WTC11 (cell line): Measurements from ENCODE around the gene WNK3. TPM values are rescaled to one million over a fixed set of nuclear protein-coding genes. Genes with fewer than 3 reads are reported as not detected.

Experiments
- ATAC-seq: fragments of 200-7000 bp; cut with Tn5 transposase; 2 replicates; pipeline ENCODE4 v1.10.0; 2021; ENCODE audit warnings: mild to moderate bottlenecking, moderate library complexity
- CTCF ChIA-PET: fragments of 300-600 bp; sonication (Branson Sonifier 250); formaldehyde crosslinking; loops from one replicate; lab custom pipeline; 2021; ENCODE audit warnings: antibody characterized with exemption; lab: Charles Lee
- POLR2A ChIA-PET: fragments of 350-600 bp; sonication (Branson Sonifier 250); formaldehyde crosslinking; loops from one replicate; lab custom pipeline; 2021; ENCODE audit warnings: antibody characterized with exemption; lab: Charles Lee
- DNase-seq: peaks from one replicate; pipeline ENCODE4 v3.0.0; 2021; ENCODE audit warnings: low spot score
- H3K27ac Mint-ChIP-seq: 2 replicates; pipeline ENCODE4 v1.8.0; 2021; ENCODE audit warnings: mixed read lengths
- H3K27me3 Mint-ChIP-seq: 2 replicates; pipeline ENCODE4 v1.8.0; 2021; ENCODE audit warnings: low read depth, mild to moderate bottlenecking, moderate library complexity, mixed read lengths
- H3K36me3 Mint-ChIP-seq: 2 replicates; pipeline ENCODE4 v1.8.0; 2021; ENCODE audit warnings: mixed read lengths
- H3K4me1 Mint-ChIP-seq: 2 replicates; pipeline ENCODE4 v1.8.0; 2022; ENCODE audit warnings: mixed read lengths
- H3K4me3 Mint-ChIP-seq: 2 replicates; pipeline ENCODE4 v1.8.0; 2021; ENCODE audit warnings: mild to moderate bottlenecking, moderate library complexity, mixed read lengths
- H3K9me3 Mint-ChIP-seq: 2 replicates; pipeline ENCODE4 v1.8.0; 2021; ENCODE audit warnings: mixed read lengths
- CREB1 ChIP-seq: sonication (generic); formaldehyde crosslinking; IDR thresholded peaks from 2 replicates; pipeline ENCODE4 v1.8.0; 2023; ENCODE audit warnings: mild to moderate bottlenecking, missing genetic modification reagents
- ELF4 ChIP-seq: sonication (generic); formaldehyde crosslinking; IDR thresholded peaks from 2 replicates; pipeline ENCODE4 v1.8.1; 2022; ENCODE audit warnings: low read depth, mild to moderate bottlenecking, moderate library complexity, missing genetic modification reagents
- FOXK1 ChIP-seq: sonication (generic); formaldehyde crosslinking; IDR thresholded peaks from 2 replicates; pipeline ENCODE4 v1.8.0; 2022; ENCODE audit warnings: mild to moderate bottlenecking, moderate library complexity, missing genetic modification reagents
- GRHL2 ChIP-seq: fragments of 250-450 bp; sonication (Bioruptor Pico); IDR thresholded peaks from 2 replicates; pipeline ENCODE4 v1.8.0; 2022; ENCODE audit warnings: mild to moderate bottlenecking, moderate library complexity; ENCODE audit not compliant: insufficient replicate concordance, severe bottlenecking
- MYBL2 ChIP-seq: sonication (generic); formaldehyde crosslinking; IDR thresholded peaks from 2 replicates; pipeline ENCODE4 v1.8.1; 2023; ENCODE audit warnings: mild to moderate bottlenecking, moderate library complexity, missing genetic modification reagents
- NR1H2 ChIP-seq: sonication (generic); formaldehyde crosslinking; IDR thresholded peaks from 2 replicates; pipeline ENCODE4 v1.9.0; 2021; ENCODE audit warnings: mild to moderate bottlenecking, moderate library complexity, missing genetic modification reagents
- RELA ChIP-seq: sonication (generic); formaldehyde crosslinking; IDR thresholded peaks from 2 replicates; pipeline ENCODE4 v1.8.1; 2022; ENCODE audit warnings: missing genetic modification reagents, mild to moderate bottlenecking, borderline replicate concordance
- SMAD3 ChIP-seq: sonication (generic); formaldehyde crosslinking; IDR thresholded peaks from 2 replicates; pipeline ENCODE4 v1.8.0; 2022; ENCODE audit warnings: missing genetic modification reagents, mild to moderate bottlenecking, borderline replicate concordance
- SOX15 ChIP-seq: fragments of 250-450 bp; sonication (Bioruptor Pico); IDR thresholded peaks from 2 replicates; pipeline ENCODE4 v1.9.0; 2021; ENCODE audit warnings: mild to moderate bottlenecking
- TEAD4 ChIP-seq: sonication (generic); formaldehyde crosslinking; IDR thresholded peaks from 2 replicates; pipeline ENCODE4 v1.8.0; 2022; ENCODE audit warnings: mild to moderate bottlenecking, missing genetic modification reagents
- ZBTB21 ChIP-seq: sonication (generic); formaldehyde crosslinking; IDR thresholded peaks from 2 replicates; pipeline ENCODE4 v1.8.1; 2023; ENCODE audit warnings: mild to moderate bottlenecking, missing genetic modification reagents, borderline replicate concordance
- ZNF121 ChIP-seq: sonication (generic); formaldehyde crosslinking; IDR thresholded peaks from 2 replicates; pipeline ENCODE4 v1.8.0; 2023; ENCODE audit warnings: missing genetic modification reagents
- ZNF138 ChIP-seq: sonication (generic); formaldehyde crosslinking; conservative IDR thresholded peaks from 2 replicates; pipeline ENCODE4 v1.8.1; 2022; ENCODE audit warnings: mild to moderate bottlenecking, moderate library complexity, missing genetic modification reagents
- ZNF219 ChIP-seq: sonication (generic); formaldehyde crosslinking; IDR thresholded peaks from 2 replicates; pipeline ENCODE4 v1.8.0; 2023; ENCODE audit warnings: missing genetic modification reagents, mild to moderate bottlenecking, borderline replicate concordance
- ZNF263 ChIP-seq: sonication (generic); formaldehyde crosslinking; IDR thresholded peaks from 2 replicates; pipeline ENCODE4 v1.8.1; 2022; ENCODE audit warnings: low read depth, mild to moderate bottlenecking, moderate library complexity, missing genetic modification reagents
- ZNF416 ChIP-seq: fragments of 250-450 bp; sonication (Bioruptor Pico); IDR thresholded peaks from 2 replicates; pipeline ENCODE4 v1.9.0; 2021; ENCODE audit warnings: mild to moderate bottlenecking, inconsistent platforms
- total RNA-seq: library from RNA; stranded (reverse); gene quantifications from 3 replicates; pipeline ENCODE4 v1.2.3, GENCODE V29; 2021
- TF ChIP-seq, protein P1 (sequence below): fragments of 250-450 bp; sonication (Bioruptor Pico); conservative IDR thresholded peaks from 2 replicates; pipeline ENCODE4 v1.9.0; 2021; ENCODE audit warnings: mild to moderate bottlenecking
- TF ChIP-seq, protein P2 (sequence below): sonication (generic); formaldehyde crosslinking; IDR thresholded peaks from 2 replicates; pipeline ENCODE4 v1.8.1; 2022; ENCODE audit warnings: mild to moderate bottlenecking, missing genetic modification reagents, moderate library complexity, borderline replicate concordance
- TF ChIP-seq, protein P3 (sequence below): sonication (generic); formaldehyde crosslinking; IDR thresholded peaks from 2 replicates; pipeline ENCODE4 v1.8.0; 2022; ENCODE audit warnings: mild to moderate bottlenecking, missing genetic modification reagents
- TF ChIP-seq, protein P4 (sequence below): fragments of 250-450 bp; sonication (Bioruptor Pico); IDR thresholded peaks from 2 replicates; pipeline ENCODE4 v1.8.0; 2021; ENCODE audit warnings: mild to moderate bottlenecking
- TF ChIP-seq, protein P5 (sequence below): sonication (generic); formaldehyde crosslinking; IDR thresholded peaks from 2 replicates; pipeline ENCODE4 v1.8.1; 2023; ENCODE audit warnings: mild to moderate bottlenecking, missing genetic modification reagents
- TF ChIP-seq, protein P6 (sequence below): sonication (generic); formaldehyde crosslinking; IDR thresholded peaks from 2 replicates; pipeline ENCODE4 v1.8.1; 2023; ENCODE audit warnings: mild to moderate bottlenecking, missing genetic modification reagents, moderate library complexity
- TF ChIP-seq, protein P7 (sequence below): sonication (generic); formaldehyde crosslinking; IDR thresholded peaks from 2 replicates; pipeline ENCODE4 v1.8.0; 2022; ENCODE audit warnings: mild to moderate bottlenecking, missing genetic modification reagents
- TF ChIP-seq, protein P8 (sequence below): sonication (generic); formaldehyde crosslinking; conservative IDR thresholded peaks from 2 replicates; pipeline ENCODE4 v1.8.1; 2023; ENCODE audit warnings: mild to moderate bottlenecking, low read depth, missing genetic modification reagents, moderate library complexity

Gene WNK3
- total RNA-seq, 1 experiment from 2014 or later: 27.5 TPM

DNA sequence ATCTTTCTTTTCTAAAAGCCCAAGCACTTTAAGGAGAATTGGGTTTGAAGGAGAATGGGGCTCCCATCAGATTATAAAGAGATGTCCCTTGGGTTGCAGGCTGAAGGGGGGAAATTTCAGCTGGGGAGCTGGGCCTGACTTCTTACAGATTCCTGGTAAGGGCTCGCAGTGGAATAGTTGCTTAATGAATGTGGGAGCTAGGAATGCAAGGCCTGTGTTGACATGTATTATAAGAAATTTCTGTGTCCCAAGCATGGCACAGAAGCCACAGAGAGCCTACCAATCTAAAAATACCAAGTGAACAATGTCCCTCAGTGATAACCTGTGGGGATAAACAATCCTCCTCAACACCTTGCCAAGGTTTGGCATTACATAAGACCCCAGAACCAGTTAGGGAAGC, 39.3 kb upstream of the WNK3 start:
- CTCF ChIA-PET: interaction anchor here (0.6 kb wide), 1 partner anchor 71 kb away, joined by 3 read pairs; no protein-coding TSS in a partner anchor
- POLR2A ChIA-PET: interaction anchor here (0.7 kb wide), 1 partner anchor 94 kb away, joined by 3 read pairs; no protein-coding TSS in a partner anchor
- Mint-ChIP-seq H3K4me1 (peaks cover 12% of the 10 kb centered on the region), H3K9me3 (no peaks in the 10 kb centered on the region), H3K27me3 (no peaks in the 10 kb centered on the region), H3K4me3 (no peak overlapping the region), H3K27ac (no peak overlapping the region), H3K36me3 (no peaks in the 10 kb centered on the region)
- TF ChIP-seq ZNF138: no peak
- TF ChIP-seq ZNF219: no peak
- TF ChIP-seq, protein P1, sequence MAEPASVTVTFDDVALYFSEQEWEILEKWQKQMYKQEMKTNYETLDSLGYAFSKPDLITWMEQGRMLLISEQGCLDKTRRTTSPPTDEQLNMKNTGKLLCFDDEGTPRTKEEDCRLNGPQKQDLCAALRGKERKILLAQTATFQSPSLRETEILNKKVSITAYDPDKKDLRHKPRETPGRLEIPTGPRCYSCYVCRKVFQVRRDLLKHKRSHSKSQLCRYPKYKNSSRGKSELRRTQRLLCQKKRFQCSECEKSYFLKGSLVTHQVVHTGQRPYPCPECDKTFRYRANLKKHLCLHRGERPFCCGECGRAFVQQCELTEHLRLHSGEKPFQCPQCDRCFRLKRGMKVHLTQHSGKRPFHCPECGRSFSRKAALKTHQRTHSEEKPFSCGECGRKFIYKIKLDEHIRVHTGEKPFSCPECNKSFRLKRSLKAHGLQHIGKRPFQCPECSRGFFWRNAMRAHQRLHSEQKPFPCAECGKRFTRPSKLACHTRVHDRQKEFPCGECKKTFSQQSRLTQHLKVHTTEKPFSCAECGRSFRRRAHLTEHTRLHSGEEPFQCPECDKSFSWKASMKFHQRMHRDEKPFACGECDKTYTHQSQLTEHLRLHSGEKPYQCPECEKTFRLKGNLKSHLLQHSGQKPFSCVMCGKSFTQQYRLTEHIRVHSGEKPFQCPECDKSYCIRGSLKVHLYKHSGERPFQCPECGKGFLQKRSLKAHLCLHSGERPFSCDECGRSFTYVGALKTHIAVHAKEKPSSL (CRISPR knock-in tag): no peak
- TF ChIP-seq, protein P2, sequence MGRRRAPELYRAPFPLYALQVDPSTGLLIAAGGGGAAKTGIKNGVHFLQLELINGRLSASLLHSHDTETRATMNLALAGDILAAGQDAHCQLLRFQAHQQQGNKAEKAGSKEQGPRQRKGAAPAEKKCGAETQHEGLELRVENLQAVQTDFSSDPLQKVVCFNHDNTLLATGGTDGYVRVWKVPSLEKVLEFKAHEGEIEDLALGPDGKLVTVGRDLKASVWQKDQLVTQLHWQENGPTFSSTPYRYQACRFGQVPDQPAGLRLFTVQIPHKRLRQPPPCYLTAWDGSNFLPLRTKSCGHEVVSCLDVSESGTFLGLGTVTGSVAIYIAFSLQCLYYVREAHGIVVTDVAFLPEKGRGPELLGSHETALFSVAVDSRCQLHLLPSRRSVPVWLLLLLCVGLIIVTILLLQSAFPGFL (CRISPR knock-in tag): no peak
- TF ChIP-seq NR1H2: no peak
- no peak for TF ChIP-seq CREB1 (CRISPR knock-in tag)
- TF ChIP-seq ZNF416 (CRISPR knock-in tag): no peak
- TF ChIP-seq ZNF263 (CRISPR knock-in tag): no peak
- no peak for TF ChIP-seq SOX15
- ATAC-seq (no peak), DNase-seq (no peak)

DNA sequence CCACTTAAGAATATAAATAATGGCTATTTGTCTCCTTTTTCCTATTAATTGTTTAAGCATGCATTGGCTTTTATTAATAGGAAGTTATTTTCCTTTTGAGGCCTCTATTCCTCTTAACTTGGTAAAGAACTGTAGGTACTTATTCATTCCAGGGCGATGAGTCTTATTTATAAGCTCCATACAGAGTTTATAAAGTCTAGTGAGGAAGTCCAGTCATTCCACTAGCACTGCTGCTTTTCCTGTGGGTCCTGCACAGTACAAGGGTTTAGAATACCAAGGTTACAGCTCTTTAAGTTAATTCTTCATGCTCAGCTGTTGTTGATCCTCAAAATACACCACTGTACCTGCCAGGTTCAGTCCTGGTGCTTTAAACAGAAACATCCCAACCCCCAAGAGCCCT, 28.5 kb upstream of the WNK3 start:
- ChIA-PET POLR2A (no interaction called here), CTCF (interaction anchor here (0.7 kb wide), 1 partner anchor 628 kb away, joined by 3 read pairs; no protein-coding TSS in a partner anchor)
- no peak overlapping the region for H3K27ac Mint-ChIP-seq
- no peak for ATAC-seq
- DNase-seq: no peak
- H3K4me3 Mint-ChIP-seq: no peak overlapping the region
- peaks cover 31% of the 10 kb centered on the region for H3K4me1 Mint-ChIP-seq
- no peaks in the 10 kb centered on the region for H3K9me3 Mint-ChIP-seq
- no peaks in the 10 kb centered on the region for H3K27me3 Mint-ChIP-seq
- no peaks in the 10 kb centered on the region for H3K36me3 Mint-ChIP-seq
- TF ChIP-seq, protein P3, sequence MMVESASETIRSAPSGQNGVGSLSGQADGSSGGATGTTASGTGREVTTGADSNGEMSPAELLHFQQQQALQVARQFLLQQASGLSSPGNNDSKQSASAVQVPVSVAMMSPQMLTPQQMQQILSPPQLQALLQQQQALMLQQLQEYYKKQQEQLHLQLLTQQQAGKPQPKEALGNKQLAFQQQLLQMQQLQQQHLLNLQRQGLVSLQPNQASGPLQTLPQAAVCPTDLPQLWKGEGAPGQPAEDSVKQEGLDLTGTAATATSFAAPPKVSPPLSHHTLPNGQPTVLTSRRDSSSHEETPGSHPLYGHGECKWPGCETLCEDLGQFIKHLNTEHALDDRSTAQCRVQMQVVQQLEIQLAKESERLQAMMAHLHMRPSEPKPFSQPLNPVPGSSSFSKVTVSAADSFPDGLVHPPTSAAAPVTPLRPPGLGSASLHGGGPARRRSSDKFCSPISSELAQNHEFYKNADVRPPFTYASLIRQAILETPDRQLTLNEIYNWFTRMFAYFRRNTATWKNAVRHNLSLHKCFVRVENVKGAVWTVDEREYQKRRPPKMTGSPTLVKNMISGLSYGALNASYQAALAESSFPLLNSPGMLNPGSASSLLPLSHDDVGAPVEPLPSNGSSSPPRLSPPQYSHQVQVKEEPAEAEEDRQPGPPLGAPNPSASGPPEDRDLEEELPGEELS (CRISPR knock-in tag): no peak
- TF ChIP-seq ELF4 (CRISPR knock-in tag): no peak
- TF ChIP-seq, protein P4, sequence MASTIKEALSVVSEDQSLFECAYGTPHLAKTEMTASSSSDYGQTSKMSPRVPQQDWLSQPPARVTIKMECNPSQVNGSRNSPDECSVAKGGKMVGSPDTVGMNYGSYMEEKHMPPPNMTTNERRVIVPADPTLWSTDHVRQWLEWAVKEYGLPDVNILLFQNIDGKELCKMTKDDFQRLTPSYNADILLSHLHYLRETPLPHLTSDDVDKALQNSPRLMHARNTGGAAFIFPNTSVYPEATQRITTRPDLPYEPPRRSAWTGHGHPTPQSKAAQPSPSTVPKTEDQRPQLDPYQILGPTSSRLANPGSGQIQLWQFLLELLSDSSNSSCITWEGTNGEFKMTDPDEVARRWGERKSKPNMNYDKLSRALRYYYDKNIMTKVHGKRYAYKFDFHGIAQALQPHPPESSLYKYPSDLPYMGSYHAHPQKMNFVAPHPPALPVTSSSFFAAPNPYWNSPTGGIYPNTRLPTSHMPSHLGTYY (CRISPR knock-in tag): no peak
- TF ChIP-seq, protein P5, sequence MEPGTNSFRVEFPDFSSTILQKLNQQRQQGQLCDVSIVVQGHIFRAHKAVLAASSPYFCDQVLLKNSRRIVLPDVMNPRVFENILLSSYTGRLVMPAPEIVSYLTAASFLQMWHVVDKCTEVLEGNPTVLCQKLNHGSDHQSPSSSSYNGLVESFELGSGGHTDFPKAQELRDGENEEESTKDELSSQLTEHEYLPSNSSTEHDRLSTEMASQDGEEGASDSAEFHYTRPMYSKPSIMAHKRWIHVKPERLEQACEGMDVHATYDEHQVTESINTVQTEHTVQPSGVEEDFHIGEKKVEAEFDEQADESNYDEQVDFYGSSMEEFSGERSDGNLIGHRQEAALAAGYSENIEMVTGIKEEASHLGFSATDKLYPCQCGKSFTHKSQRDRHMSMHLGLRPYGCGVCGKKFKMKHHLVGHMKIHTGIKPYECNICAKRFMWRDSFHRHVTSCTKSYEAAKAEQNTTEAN (CRISPR knock-in tag): no peak
- no peak for TF ChIP-seq FOXK1 (CRISPR knock-in tag)
- TF ChIP-seq, protein P6, sequence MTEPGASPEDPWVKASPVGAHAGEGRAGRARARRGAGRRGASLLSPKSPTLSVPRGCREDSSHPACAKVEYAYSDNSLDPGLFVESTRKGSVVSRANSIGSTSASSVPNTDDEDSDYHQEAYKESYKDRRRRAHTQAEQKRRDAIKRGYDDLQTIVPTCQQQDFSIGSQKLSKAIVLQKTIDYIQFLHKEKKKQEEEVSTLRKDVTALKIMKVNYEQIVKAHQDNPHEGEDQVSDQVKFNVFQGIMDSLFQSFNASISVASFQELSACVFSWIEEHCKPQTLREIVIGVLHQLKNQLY: no peak
- TF ChIP-seq, protein P7, sequence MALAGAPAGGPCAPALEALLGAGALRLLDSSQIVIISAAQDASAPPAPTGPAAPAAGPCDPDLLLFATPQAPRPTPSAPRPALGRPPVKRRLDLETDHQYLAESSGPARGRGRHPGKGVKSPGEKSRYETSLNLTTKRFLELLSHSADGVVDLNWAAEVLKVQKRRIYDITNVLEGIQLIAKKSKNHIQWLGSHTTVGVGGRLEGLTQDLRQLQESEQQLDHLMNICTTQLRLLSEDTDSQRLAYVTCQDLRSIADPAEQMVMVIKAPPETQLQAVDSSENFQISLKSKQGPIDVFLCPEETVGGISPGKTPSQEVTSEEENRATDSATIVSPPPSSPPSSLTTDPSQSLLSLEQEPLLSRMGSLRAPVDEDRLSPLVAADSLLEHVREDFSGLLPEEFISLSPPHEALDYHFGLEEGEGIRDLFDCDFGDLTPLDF: no peak
- no peak for TF ChIP-seq TEAD4 (CRISPR knock-in tag)
- TF ChIP-seq, protein P8, sequence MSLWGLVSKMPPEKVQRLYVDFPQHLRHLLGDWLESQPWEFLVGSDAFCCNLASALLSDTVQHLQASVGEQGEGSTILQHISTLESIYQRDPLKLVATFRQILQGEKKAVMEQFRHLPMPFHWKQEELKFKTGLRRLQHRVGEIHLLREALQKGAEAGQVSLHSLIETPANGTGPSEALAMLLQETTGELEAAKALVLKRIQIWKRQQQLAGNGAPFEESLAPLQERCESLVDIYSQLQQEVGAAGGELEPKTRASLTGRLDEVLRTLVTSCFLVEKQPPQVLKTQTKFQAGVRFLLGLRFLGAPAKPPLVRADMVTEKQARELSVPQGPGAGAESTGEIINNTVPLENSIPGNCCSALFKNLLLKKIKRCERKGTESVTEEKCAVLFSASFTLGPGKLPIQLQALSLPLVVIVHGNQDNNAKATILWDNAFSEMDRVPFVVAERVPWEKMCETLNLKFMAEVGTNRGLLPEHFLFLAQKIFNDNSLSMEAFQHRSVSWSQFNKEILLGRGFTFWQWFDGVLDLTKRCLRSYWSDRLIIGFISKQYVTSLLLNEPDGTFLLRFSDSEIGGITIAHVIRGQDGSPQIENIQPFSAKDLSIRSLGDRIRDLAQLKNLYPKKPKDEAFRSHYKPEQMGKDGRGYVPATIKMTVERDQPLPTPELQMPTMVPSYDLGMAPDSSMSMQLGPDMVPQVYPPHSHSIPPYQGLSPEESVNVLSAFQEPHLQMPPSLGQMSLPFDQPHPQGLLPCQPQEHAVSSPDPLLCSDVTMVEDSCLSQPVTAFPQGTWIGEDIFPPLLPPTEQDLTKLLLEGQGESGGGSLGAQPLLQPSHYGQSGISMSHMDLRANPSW (CRISPR knock-in tag): no peak
- no peak for TF ChIP-seq GRHL2 (CRISPR knock-in tag)
- TF ChIP-seq MYBL2 (CRISPR knock-in tag): no peak
- TF ChIP-seq ZNF121 (CRISPR knock-in tag): no peak
- no peak for TF ChIP-seq RELA
- no peak for TF ChIP-seq NR1H2
- no peak for TF ChIP-seq ZBTB21 (CRISPR knock-in tag)
- TF ChIP-seq SMAD3: no peak
